ENCODE data around the gene VSIG10L.

The VSIG10L gene

DNA sequence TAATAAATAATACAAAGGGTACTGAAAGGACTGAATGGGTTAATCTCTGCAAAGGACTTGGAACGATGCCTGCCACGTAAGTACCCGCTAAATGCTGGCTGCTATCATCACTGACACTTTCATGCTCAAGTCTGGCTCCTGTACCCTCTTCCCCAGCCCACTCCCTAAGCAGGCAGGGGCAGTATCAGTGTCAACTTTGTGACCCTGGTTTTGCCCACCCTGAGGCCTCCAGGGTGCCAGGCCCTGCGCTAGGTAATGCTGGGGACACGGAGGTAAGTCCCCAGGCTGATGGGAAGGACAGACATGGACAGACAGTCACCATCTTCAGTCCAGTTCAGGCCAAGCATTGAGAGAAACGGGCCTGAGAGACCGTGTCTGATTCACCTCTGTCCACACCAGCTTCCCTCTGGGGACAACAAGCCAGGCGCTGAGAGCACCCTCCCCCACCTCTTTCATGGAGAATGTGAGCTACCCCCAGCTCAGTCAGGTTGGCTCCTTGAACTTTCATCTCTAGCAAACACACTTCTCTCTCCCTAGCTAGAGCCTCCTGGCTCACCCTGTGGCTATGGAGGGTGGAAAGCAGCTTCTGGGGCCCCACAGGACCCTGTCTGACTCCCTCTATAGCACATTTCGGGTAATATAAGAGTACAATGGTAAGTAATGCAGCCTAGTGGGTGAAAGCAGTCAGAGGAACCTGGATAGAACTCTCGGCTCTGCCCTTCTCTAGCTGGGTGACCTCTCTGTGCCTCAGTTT lies 23.4 kb upstream of the VSIG10L start:
- DNase-seq, result no peak

DNA sequence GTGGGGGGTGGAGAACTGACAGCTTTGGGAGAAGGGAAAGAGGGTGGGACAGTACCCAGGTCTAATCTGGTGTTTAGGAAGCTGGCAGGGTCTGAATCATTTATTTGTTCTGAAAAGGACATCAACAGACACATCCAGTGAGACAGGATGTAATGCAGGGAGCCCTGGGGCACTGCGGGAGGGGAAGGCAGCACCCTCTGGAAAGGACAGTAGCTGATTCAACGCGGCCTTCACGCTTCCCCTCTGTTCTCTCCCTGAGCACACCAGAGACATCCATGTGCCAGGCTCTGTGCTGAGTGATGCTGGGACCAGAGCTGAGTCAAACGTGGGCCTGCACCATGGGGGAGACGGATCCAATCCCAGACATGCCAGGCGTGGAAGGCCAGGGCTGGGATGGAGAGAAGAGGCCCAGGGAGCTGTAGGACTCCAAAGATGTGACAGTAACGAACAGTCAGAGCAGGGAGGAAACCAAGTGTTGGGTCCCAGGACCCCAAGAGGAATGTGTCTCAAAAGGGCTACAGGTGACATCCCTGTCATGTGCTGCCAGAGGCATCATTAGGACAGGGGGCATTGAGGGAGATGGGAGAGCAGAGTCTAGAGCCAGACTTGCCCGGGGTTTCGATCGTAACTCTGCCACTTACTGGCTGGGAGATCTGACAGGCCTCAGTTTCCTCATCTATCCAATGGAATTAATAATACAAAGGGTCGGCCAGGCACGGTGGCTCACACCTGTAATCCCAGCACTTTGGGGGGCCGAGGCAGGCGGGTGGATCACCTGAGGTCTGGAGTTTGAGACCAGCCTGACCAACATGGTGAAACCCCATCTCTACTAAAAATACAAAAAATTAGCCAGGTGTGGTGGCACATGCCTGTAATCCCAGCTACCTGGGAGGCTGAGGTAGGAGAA lies 22.5 kb upstream of the VSIG10L start:
- no peak for DNase-seq

DNA sequence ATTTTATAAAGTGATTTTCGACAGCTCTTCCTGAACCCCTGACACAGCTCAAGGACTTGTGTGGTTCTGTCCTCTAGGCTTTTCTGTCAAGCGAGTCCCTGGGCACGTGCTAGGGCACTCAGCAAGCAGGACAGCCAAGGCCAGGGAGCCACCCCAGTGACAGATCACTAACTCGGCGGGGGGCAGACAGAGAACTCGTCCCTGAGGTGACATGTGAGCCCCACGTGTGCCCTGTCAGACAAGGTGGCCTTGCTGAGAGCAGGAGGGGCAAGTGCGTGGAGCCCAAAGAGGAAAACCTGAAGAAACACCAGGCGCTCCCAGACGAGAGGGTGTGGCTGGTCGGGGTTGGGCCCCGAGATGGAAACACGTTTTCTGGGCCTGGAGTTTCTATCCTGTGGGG lies 19.3 kb upstream of the VSIG10L start:
- no peak for DNase-seq

DNA sequence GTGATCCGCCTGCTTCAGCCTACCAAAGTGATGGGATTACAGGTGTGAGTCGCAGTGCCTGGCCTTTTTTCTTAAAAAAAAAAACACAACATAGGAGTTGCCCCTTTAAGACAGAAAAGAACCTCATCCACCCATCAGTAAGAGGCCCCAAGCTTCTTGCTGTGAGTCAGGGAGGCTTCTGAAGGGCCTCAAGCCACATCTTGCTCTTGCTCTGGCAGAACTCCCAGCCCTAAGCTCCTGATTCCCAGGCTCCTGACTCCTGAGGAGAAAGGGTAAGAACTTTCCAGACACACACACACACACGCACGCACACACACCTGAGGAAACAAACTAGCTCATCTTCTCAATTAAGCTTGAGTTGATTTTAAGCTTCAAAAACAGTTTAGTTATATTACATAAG lies 17.4 kb upstream of the VSIG10L start:
- DNase-seq, result no peak

DNA sequence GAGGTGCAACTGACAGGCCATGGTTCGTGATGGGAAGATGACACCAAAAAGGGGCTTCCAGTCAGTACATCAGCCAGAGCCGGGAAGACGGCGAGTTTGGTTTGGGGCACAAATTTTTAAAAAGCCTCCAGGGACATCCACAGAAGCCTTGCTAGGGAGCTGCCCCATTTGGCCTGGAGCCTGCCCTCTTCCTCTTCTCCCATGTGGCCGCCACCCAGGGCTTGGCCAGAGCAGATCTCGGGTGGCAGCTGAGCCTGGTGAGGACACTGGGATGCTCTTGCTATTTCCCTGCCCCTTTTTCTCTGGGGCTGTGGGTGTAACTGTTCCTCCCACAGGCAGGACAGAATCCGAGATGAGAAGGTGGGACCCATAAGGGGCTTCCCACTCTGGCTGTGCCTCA lies 16.0 kb upstream of the VSIG10L start:
- no peak for DNase-seq

DNA sequence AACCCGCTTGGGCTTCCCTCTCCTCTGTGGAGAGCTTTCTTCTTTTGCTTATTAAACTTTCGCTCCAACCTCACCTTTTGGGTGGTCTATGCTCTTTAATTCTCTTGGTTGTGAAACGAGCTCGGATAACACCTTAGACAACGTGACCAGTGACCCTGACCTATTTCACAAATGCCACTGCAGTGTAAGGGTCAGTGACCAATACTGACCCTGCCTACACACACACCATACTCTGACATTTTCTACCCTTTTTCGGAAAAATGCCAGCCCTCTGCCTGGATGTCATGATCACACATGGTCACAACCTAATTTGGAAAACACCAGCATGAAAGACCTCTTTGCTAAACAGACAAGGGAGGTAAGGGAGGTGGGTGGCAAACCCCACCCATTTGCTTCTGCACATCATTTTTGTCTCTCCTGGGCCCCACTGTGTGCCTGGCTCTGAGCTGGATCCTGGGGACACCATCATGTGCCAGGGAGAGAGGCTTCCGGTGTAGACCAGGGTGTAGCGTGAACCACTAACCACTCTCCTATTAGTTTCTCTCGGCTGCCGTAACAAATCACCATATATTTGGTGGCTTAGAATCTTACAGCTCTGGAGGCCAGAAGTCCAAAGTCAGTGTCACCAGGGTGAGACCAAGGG lies 14.3 kb upstream of the VSIG10L start:
- no peak for DNase-seq

DNA sequence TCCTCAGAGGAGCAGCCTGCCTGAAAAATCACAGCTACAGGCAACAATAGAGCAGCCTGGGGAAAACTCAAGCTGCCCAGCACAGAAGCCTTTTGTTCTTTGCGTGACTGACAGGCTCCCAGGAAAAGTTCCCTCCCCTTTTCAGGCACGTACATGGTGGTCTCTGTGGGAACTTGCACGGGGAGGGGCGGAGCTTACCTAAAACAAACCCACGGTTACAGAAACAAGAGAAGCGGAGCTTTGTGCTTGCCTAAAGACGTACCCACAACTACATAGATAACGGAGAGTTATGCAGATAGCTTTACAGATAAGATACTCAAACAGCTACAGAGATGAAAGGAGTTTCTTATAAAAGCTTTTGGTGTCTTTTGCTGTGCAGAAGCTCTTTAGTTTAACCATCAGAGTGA lies 12.8 kb upstream of the VSIG10L start:
- DNase-seq, result no peak

DNA sequence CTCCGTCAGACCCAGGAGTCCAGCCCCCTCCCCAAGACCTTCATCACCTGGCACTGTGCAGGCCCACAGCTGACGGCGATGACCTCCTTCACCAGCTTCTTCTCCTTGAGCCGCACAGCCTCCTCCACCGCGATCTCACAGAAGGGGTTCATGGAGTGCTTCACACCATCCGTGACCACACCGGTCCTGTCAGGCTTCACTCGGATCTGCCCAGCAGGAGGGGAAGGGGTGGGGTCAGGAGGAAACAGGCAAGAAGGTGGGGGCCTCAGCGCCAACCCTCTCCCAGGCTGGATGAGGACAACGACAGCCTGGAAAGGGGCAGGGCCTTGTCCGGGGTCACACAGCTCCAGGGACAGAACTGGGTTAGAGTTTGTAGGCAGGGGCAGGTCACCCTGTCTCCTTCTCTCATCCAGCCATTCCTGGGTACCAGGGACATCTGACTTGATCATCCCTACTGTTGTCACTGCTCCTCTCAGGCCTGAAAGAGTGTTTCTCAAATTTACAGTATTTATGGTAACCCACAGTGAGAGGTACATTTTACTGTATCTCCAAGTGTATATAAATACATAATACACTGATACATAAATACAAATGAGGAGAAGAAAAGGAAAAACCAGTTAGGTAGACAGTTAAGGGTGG lies 12.3 kb upstream of the VSIG10L start:
- DNase-seq, result no peak

DNA sequence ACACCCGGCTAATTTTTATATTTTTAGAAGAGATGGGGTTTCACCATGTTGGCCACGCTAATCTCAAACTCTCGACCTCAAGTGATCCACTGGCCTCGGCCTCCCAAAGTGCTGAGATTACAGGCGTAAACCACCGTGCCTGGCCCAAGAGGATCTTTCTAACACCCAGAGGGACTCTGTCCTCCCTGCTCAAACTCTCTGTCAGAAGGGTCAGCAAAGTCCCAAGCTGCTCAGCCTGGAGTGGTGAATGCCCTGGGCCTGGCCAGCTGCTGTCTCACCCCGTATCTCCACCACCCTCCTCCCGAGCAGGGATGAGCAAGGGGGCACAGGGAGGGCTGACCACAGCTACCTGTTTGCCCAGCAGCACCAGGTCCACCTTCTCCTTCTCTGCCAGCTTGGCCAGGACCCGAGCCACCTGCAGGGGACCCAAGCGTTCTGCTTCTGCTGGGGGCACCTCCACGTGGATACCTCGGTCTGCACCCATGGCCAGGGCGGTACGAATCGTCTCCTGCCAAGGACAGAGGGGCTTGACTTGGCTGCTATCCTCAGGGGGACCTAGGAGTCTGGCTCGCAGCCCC lies 10.9 kb upstream of the VSIG10L start:
- DNase-seq, result no peak

DNA sequence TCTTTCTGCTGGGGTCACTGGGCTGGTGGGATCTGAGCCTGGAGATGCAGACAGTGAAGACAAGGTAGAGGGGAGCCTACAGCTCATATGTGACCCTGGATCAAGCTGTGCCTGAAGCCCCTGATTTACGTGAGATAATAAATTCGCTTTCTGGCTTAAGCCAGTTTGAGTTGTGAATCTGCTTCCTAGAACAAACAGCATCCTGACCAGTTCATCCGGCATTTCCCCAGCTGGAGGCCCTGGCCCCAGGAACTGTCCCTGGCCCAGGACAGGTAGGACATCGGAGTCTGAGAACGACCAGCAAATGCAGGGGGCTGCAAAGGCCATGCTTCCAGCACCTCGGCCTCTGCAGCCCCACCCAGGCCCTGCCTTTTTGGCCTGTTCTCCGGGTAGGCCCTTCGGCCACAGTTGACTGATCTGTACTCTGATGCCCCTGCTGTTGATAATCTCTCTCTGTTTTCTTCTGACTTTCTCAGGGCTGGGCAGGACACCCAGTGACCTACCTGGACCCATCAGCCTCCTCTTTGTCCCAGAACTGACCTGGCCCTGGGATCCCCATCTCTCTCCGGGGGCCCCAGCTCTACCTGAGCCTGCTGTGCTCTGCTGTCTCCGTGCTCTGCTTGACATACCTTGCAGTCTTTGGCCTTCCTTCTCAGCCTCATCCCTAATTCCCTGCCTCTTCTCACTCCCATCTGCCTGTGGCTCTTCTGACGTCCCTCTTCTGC lies 9.5 kb upstream of the VSIG10L start:
- DNase-seq, result no peak

DNA sequence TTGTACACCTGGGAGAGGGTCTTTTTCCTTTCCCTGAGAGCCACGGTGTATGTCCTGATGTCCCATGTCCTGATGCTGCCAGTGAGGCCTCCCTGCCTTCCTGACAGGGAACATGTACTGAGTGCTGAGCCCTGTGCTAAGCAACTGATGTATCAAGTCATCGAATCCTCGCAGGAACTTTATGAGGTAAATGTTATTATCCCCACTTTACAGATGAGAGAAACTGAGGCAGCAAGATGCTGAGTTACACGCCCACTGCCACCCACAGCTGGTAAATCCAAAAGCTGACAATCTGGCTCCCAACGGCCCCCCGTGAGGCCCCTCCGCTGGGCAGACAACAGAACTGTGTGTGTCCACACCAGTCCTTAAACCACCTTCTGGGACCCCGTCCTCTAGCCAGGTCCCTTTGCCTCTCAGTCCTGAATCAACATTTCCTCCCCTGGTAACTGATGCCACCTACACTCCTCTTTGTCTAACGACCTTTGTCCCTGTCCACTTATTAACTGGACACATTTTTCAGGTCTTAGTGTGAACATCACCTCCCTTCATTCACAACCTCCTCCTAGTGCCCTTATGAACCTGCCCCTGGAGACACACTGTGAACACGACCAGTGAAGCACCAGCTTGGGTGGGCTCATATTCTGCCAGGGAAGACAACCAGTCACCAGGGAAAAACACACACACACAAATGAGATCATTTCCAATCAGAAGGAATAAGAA lies 5.4 kb upstream of the VSIG10L start:
- DNase-seq, result no peak

DNA sequence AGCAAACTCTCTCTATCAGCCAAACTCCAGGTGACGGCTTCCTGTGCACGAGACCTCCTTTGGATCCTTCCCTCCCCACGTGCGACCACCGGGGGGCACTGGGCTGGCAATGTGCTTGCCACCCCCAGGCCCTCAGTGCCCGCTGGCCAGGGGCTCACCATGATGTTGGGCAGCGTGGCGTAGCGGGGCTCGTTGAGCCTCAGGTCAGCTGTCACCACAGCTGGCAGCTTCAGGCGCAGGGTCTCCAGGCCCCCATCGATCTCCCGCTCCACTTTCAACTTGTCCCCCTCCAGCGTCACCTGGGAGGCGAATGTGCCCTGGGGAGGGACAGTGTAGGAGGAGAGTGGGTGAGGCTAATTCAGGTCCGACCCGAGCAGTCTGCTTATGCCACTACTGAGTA lies 4.8 kb upstream of the VSIG10L start:
- no peak for DNase-seq

DNA sequence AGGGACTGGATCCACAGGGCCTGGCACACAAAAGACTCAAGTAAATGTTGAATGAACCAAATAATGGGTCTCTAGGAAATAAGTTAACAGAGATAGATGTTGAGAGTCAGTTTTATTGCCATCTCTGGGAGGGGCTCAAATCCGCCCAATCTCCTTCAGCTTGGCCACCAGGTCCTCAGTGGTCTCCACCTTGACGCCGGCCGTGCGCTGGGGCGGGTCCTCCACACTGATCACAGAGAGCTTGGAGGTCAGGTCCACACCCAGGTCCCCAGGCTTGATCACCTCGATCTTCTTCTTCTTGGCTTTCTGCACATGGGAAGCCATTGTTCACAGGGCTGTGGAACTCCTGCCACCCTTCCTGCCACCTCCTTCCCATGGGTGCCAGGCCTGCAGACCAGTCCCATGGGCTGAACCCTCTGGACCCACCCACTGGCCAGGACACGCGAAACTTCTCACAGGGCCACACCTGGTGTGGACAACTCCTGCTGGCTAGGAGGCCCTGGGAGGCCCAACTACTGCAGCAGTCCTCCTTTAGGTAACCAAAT lies 3.2 kb upstream of the VSIG10L start:
- DNase-seq, result no peak

DNA sequence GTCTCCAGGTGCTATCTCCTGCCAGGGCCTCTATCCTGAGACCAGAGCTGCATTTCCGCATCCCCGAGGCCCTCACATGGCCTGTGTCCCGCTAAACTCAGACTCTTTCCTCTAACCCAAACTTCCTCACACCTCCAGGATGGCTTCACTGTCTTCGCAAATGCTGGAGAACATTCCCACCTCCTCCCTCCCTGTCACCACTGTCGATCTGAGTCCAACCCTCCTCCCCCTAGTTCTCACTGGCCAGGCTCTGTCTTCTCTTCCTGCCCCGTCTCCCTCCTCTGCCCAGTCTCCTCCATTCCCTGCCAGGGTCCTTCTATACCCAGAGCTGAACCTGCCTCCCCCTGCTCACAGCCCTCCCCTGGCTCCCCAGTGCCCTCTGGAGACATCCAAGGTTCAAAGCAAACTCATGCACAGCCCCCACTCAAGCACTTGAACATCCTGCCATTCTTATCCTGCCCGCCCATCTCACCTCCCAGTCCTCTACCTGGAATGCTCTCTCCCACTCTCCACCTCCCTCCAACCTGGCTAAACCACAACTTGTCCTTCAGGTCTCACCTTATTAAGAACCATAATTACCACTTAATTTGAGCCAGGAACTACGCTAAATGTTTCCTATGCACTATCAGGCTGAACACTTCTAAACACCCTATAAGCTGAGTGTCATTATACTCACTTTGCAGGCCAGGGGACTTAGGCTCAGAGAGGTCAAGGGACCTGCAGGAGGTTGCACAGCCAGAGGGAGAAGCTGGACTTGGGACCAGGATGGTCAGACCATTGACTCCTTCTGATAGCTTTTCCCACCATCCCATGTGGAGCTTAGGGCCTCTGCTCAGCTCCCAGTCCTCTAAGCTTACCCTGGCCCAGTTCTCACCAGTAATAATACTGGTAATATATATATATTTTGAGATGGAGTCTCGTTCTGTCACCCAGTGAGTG lies 961 bp upstream of the VSIG10L start:
- DNase-seq, result no peak

DNA sequence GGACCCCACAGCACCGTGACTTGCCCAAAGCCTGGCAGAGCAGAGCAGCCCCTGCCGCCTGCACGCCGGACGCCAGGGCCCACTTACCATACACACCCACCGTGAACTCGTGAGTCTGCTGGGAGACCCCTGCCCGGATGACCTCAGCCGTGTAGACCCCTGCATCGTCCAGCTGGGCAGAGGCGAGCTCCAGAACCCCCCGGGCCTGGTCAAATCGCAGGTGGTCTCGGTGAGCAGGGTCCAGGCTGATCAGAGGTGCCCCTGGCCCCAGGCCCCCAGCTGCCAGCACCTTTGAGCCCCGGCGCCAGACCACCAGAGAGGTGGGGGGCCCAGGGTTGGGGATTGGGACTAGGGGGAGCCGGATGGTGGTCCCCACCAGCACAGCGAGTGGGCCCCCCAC lies 873 bp downstream of the VSIG10L start:
- DNase-seq, result no peak

DNA sequence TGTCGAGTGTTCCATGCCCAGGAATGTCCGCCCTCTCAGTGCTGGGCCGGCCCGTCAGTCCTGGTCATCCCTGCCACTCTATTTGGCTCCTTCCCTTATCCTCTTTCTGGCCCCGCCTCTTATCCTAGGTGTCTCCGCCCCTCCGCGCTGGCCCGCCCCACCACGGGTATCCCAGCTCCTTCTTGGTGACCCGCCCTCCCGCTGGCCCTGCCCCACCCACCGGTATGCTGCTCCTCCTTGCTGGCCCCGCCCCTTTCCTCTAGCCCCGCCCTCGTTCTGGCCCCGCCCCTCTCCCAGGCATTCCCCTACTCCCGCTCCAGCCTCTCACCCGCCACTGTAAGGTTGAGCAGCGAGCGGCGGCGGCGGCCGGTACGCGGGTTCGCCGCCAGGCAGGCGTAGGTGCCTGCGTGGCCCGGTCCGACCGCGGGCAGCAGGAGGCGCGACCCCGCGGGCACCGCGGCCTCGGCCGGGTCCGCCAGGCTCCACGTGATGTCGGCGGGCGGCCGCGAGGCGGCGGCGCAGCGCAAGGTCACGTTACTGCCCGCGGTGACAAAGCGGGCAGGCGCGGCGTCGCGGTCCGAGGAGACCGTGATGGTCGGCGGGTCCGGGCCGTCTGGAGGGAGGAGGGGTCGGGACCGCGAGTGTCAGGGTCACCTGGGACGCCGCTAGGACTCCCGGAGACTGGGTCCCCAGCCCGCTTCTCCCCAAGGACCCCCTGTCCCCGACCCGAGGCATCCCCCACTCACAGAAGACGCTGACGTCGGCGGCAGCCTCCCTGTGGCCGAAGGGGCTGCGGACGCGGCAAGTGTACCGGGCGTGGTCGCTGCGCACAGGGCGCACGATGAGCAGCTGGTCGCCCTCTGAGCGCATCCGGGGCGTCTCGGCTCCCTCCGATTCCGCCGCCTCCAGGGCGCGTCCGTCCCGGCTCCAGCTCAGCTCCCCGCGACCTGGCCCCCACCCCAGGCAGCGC lies 2.0 kb downstream of the VSIG10L start:
- DNase-seq, result no peak

DNA sequence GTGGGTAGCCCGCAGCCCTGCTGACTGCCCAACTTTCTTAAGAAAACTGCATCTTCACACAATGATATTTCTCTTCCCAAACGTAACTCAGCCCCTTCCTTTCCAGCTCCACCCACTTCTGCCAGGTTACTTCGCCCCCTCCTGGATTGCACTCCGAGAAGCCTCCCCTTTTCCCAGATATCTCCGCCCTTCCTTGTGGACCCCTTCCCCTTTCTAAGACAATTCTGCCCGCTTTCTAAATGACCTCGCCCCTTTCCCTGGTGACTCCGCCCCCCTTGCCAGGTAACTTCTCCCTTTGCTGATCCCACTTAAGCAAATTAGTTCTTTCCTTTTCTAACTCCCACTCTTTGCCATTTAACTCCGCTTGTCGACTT lies 2.6 kb downstream of the VSIG10L start:
- no peak for DNase-seq

DNA sequence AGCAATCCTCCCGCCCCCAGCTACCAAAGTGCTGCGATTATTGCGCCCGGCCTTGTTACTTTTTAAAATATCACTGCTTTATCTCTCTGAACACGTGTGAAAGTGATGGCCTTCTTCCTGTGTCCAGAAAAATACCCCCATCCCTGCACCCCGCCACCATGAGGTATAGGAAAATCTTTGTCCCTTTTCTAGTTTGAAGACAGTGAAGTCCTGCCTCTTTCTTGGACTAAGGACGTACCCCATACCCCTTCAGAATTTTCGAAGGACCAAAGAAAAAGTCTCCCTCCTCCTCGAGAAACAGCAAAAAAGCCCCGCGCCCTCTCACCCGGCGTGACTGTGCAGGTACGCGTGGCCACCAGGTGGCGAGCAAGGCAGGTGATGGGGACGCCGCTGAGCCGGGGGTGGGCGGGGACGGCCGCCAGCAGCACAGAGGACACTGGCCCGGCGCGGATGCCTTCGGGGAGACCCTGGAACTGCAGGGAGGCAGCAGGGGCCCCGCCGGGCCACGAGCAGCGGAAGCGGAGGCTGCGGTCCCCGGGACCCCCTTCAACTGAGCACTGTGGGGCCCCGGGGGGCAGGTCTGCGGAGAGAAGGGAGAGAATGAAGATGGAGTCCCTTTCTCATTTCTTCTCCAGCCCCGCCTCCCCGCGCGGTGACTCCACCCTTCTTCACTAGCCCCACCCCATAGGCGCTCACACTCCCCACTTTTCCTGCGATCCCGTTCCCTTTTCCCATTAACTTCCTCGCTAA lies 3.2 kb downstream of the VSIG10L start:
- peak; percentile 11 for DNase-seq

All from COR-L47 (cell line).